A549 (cell line): ENCODE measurements around the gene MAD1L1. TPM values are rescaled to one million over a fixed set of nuclear protein-coding genes. Genes with fewer than 3 reads are reported as not detected.

Experiments used
- BHLHE40 ChIP-seq: IDR thresholded peaks from 2 replicates; pipeline ENCODE4 v1.6.1; 2012; ENCODE audit warnings: low read depth, low read length, inconsistent platforms
- CBX8 ChIP-seq: fragments of 200-600 bp; sonication (generic); IDR thresholded peaks from 2 replicates; pipeline ENCODE4 v1.6.1; 2016
- CEBPB ChIP-seq, 2 experiments: fragments of >200 bp in 1 of 2; sonication (Bioruptor Twin) in 1 of 2; formaldehyde crosslinking in 1 of 2; IDR thresholded peaks; 2 replicates each; pipeline ENCODE4 v1.6.1; 2012 to 2016
- CHD4 ChIP-seq: fragments of 200-600 bp; sonication (generic); IDR thresholded peaks from 2 replicates; pipeline ENCODE4 v1.6.1; 2016; ENCODE audit warnings: antibody characterized with exemption, mild to moderate bottlenecking, borderline replicate concordance
- EHMT2 ChIP-seq: fragments of 200-600 bp; sonication (generic); IDR thresholded peaks from 2 replicates; pipeline ENCODE4 v1.6.1; 2016; ENCODE audit warnings: antibody characterized with exemption, low read depth, mild to moderate bottlenecking, moderate library complexity
- FOSB ChIP-seq: fragments of 250-450 bp; sonication (Bioruptor Pico); IDR thresholded peaks from 2 replicates; pipeline ENCODE4 v1.5.0; 2020; ENCODE audit warnings: mild to moderate bottlenecking, moderate library complexity
- FOXS1 ChIP-seq: fragments of 250-450 bp; sonication (Bioruptor Pico); IDR thresholded peaks from 2 replicates; pipeline ENCODE4 v1.5.0; 2020; ENCODE audit warnings: mild to moderate bottlenecking, moderate library complexity
- HOXB13 ChIP-seq: fragments of 250-450 bp; sonication (Bioruptor Pico); IDR thresholded peaks from 2 replicates; pipeline ENCODE4 v1.5.0; 2020; ENCODE audit warnings: low read depth, mild to moderate bottlenecking, moderate library complexity
- JUN ChIP-seq, 2 experiments: fragments of >200 bp; sonication (Bioruptor Twin); formaldehyde crosslinking; IDR thresholded peaks; 2 replicates in 1 of 2; 3 replicates in 1 of 2; pipeline ENCODE4 v1.6.1; 2016 to 2017
- KDM1A ChIP-seq: fragments of 200-600 bp; sonication (generic); IDR thresholded peaks from 2 replicates; pipeline ENCODE4 v1.6.1; 2016; ENCODE audit warnings: low read depth, mild to moderate bottlenecking
- KDM5A ChIP-seq: fragments of 200-600 bp; sonication (generic); IDR thresholded peaks from 2 replicates; pipeline ENCODE4 v1.6.1; 2016; ENCODE audit warnings: antibody characterized with exemption, mild to moderate bottlenecking
- MAFK ChIP-seq: fragments of 450-650 bp; IDR thresholded peaks from 2 replicates; pipeline ENCODE4 v1.6.1; 2014; ENCODE audit not compliant: partially characterized antibody
- MAZ ChIP-seq: fragments of 150-350 bp; IDR thresholded peaks from 2 replicates; pipeline ENCODE4 v1.6.1; 2014; ENCODE audit warnings: antibody characterized with exemption, low read depth, low read length, borderline replicate concordance
- MYC ChIP-seq: IDR thresholded peaks from 2 replicates; pipeline ENCODE4 v1.6.1; 2012; ENCODE audit warnings: mild to moderate bottlenecking, inconsistent platforms, low read length, improper control_type of control experiment, borderline replicate concordance
- NPAS2 ChIP-seq: fragments of 250-450 bp; sonication (Bioruptor Pico); IDR thresholded peaks from 2 replicates; pipeline ENCODE4 v1.8.0; 2022; ENCODE audit warnings: mild to moderate bottlenecking, moderate library complexity, borderline replicate concordance
- NR3C1 ChIP-seq: fragments of >200 bp; sonication (Bioruptor Twin); formaldehyde crosslinking; IDR thresholded peaks from 3 replicates; pipeline ENCODE4 v1.6.1; 2017
- PHF8 ChIP-seq: fragments of 200-600 bp; sonication (generic); IDR thresholded peaks from 2 replicates; pipeline ENCODE4 v1.6.1; 2016; ENCODE audit warnings: low read depth, mild to moderate bottlenecking, antibody characterized with exemption, moderate library complexity, borderline replicate concordance
- POLR2AphosphoS2 ChIP-seq: conservative IDR thresholded peaks from 2 replicates; pipeline ENCODE4 v1.6.1; 2012; ENCODE audit warnings: low read length, improper control_type of control experiment, inconsistent platforms
- RAD21 ChIP-seq, 2 experiments: fragments of >200 bp in 1 of 2; sonication (Bioruptor Twin) in 1 of 2; formaldehyde crosslinking in 1 of 2; IDR thresholded peaks in 1 of 2; conservative IDR thresholded peaks in 1 of 2; 2 replicates in 1 of 2; 3 replicates in 1 of 2; pipeline ENCODE4 v1.6.1; 2012 to 2018; ENCODE audit warnings: inconsistent platforms in 1 of 2
- RARB ChIP-seq: fragments of 250-450 bp; sonication (Bioruptor Pico); IDR thresholded peaks from 2 replicates; pipeline ENCODE4 v1.8.0; 2021; ENCODE audit warnings: mild to moderate bottlenecking, moderate library complexity
- RFX5 ChIP-seq: fragments of 450-650 bp; IDR thresholded peaks from 2 replicates; pipeline ENCODE4 v1.7.1; 2014; ENCODE audit warnings: antibody characterized with exemption, mild to moderate bottlenecking, moderate library complexity
- SREBF2 ChIP-seq: fragments of 450-650 bp; IDR thresholded peaks from 2 replicates; pipeline ENCODE4 v1.6.1; 2014; ENCODE audit warnings: mild to moderate bottlenecking, moderate library complexity
- TFCP2L1 ChIP-seq: fragments of 250-450 bp; sonication (Bioruptor Pico); IDR thresholded peaks from 2 replicates; pipeline ENCODE4 v1.5.0; 2021; ENCODE audit warnings: mild to moderate bottlenecking
- ZC3H11A ChIP-seq: fragments of 450-650 bp; IDR thresholded peaks from 2 replicates; pipeline ENCODE4 v1.6.1; 2014; ENCODE audit warnings: antibody characterized with exemption, mild to moderate bottlenecking
- ZSCAN20 ChIP-seq: fragments of 250-450 bp; sonication (Bioruptor Pico); IDR thresholded peaks from 2 replicates; pipeline ENCODE4 v1.8.0; 2022; ENCODE audit warnings: mild to moderate bottlenecking, moderate library complexity
- polyA plus RNA-seq, 4 experiments: library from polyadenylated mRNA; depleted of rRNA in 3 of 4; stranded (reverse); fragments of >200 nt; fragmentation: RNase III in 1 of 4; extraction: RNeasy Plus Mini Kit Qiagen cat#74134 plus additional on column Dnase treatment in 1 of 4; gene quantifications; 2 replicates in 3 of 4; 3 replicates in 1 of 4; pipeline ENCODE4 v1.2.3, GENCODE V29; 2011 to 2017
- TF ChIP-seq, protein P1 (sequence below): fragments of 250-450 bp; sonication (Bioruptor Pico); IDR thresholded peaks from 2 replicates; pipeline ENCODE4 v1.5.0; 2021; ENCODE audit warnings: mild to moderate bottlenecking, moderate library complexity, borderline replicate concordance
- TF ChIP-seq, protein P2 (sequence below): fragments of >200 bp; sonication (Bioruptor Twin); formaldehyde crosslinking; IDR thresholded peaks from 3 replicates; pipeline ENCODE4 v1.5.1; 2016

The MAD1L1 gene
- polyA plus RNA-seq, 2 of the 4 experiments (the other 2 are of a cell fraction), result 13.6 to 16.6 TPM

DNA sequence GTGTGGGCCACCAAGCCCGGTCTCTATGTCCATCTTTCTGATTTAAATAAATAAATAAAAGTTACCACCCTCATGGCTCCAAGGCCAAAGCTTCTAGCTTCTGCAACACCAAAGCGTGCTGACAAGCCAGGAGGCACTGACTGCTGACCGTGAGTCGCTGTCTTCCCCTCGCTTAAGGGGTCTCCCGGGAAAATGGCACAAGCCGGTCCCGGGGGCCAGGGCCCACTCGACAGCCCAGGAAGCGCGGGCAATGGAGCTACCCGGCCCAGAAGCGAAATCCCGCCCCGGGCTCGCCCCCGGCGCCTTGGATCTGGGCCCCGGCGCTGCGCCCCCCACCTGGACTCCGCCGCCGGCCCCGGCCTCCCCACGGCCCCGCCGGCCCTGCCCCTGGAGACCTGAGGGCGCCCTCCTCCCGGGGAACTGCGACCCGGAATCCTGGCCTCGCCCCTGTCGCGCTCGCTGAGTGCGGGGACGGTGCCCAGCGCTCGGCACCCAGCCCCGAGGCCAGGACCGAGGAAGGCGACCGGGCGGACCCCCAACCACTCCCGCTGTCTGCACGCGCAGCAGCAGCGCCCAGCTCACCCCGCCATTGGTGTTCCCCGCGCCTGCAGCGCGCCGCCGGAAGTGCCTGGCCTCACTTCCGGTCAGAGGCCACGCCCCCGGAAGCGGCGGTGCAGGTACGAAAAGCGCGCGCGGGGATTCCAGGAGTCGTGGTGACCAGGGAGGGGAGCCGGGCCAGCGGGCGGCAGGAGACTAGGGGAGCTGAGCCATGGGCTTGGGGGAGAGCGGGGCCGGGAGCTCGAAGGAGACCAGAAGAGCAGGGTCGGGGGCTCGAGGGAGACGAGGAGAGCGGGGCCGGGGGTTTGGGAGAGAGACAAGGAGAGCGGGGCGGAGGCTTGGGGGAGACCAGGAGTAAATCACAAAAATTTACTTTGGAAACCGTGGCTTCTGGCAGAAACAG, 9.1 kb upstream of the MAD1L1 start, which contains the start of the genes MRM2 and NUDT1 (continued):
- TF ChIP-seq MYC (no peak; the same call in 1 of the 2 replicates), MAZ (no peak), MAFK (no peak), SREBF2 (no peak), RFX5 (peak; percentile 61; the same call in 1 of the 2 replicates), CHD4 (no peak), ZC3H11A (no peak), POLR2AphosphoS2 (no peak), TFCP2L1 (CRISPR knock-in tag) (no peak), RAD21 (conservative IDR thresholded peaks at IDR 0.05 in 1 of 2, IDR thresholded peaks at IDR 0.05 in 1 of 2) (0 out of 5 replicates have a peak, but pooled peaks of 1 of the 2 experiments have one; percentile 19), KDM1A (no peak), CEBPB (IDR thresholded peaks at IDR 0.05) (no peak), HOXB13 (CRISPR knock-in tag) (no peak), KDM5A (peak; percentile 82), ZSCAN20 (CRISPR knock-in tag) (no peak), PHF8 (peak; percentile 78), CBX8 (no peak), FOXS1 (CRISPR knock-in tag) (no peak), JUN (IDR thresholded peaks at IDR 0.05) (peak; percentile 26 to 96; a peak in 4 of 5 replicates), NPAS2 (CRISPR knock-in tag) (no peak), BHLHE40 (no peak), NR3C1 (no peak), RARB (CRISPR knock-in tag) (no peak), FOSB (CRISPR knock-in tag) (no peak), EHMT2 (no peak)
- TF ChIP-seq, protein P1, sequence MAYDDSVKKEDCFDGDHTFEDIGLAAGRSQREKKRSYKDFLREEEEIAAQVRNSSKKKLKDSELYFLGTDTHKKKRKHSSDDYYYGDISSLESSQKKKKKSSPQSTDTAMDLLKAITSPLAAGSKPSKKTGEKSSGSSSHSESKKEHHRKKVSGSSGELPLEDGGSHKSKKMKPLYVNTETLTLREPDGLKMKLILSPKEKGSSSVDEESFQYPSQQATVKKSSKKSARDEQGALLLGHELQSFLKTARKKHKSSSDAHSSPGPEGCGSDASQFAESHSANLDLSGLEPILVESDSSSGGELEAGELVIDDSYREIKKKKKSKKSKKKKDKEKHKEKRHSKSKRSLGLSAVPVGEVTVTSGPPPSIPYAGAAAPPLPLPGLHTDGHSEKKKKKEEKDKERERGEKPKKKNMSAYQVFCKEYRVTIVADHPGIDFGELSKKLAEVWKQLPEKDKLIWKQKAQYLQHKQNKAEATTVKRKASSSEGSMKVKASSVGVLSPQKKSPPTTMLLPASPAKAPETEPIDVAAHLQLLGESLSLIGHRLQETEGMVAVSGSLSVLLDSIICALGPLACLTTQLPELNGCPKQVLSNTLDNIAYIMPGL, result no peak
- TF ChIP-seq, protein P2, sequence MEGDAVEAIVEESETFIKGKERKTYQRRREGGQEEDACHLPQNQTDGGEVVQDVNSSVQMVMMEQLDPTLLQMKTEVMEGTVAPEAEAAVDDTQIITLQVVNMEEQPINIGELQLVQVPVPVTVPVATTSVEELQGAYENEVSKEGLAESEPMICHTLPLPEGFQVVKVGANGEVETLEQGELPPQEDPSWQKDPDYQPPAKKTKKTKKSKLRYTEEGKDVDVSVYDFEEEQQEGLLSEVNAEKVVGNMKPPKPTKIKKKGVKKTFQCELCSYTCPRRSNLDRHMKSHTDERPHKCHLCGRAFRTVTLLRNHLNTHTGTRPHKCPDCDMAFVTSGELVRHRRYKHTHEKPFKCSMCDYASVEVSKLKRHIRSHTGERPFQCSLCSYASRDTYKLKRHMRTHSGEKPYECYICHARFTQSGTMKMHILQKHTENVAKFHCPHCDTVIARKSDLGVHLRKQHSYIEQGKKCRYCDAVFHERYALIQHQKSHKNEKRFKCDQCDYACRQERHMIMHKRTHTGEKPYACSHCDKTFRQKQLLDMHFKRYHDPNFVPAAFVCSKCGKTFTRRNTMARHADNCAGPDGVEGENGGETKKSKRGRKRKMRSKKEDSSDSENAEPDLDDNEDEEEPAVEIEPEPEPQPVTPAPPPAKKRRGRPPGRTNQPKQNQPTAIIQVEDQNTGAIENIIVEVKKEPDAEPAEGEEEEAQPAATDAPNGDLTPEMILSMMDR, result no peak
